ENCODE measurements around the gene ANKRD55.

GRCh38 chr5:56176155-56176798, 56.9 kb downstream of the ANKRD55 start:
- TF ChIP-seq, protein P1, sequence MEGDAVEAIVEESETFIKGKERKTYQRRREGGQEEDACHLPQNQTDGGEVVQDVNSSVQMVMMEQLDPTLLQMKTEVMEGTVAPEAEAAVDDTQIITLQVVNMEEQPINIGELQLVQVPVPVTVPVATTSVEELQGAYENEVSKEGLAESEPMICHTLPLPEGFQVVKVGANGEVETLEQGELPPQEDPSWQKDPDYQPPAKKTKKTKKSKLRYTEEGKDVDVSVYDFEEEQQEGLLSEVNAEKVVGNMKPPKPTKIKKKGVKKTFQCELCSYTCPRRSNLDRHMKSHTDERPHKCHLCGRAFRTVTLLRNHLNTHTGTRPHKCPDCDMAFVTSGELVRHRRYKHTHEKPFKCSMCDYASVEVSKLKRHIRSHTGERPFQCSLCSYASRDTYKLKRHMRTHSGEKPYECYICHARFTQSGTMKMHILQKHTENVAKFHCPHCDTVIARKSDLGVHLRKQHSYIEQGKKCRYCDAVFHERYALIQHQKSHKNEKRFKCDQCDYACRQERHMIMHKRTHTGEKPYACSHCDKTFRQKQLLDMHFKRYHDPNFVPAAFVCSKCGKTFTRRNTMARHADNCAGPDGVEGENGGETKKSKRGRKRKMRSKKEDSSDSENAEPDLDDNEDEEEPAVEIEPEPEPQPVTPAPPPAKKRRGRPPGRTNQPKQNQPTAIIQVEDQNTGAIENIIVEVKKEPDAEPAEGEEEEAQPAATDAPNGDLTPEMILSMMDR (IDR thresholded peaks at IDR 0.05), result no peak
- TF ChIP-seq POLR2A (IDR thresholded peaks at IDR 0.05) (no peak), POLR2AphosphoS5 (IDR thresholded peaks at IDR 0.05; ENCODE audit: insufficient read depth in 1 of 2, low read depth in 1 of 2) (peak; percentile 8 to 23)
